Left kidney (tissue), 2 donors: ENCODE measurements around the gene PALLD. TPM values are rescaled to one million over a fixed set of nuclear protein-coding genes. Genes with fewer than 3 reads are reported as not detected.

Source experiments
- DNase-seq: peaks from one replicate; pipeline ENCODE4 v3.0.0-alpha.2; 2013
- polyA plus RNA-seq: library from polyadenylated mRNA; unstranded; fragments of 120-200 nt; gene quantifications from one replicate; pipeline ENCODE4 v1.2.1, GENCODE V29; 2013; ENCODE audit not compliant: insufficient read length

Gene PALLD
- polyA plus RNA-seq, 1 donor, result 203 TPM

GRCh38 chr4:168587411-168588125 lies 90.7 kb downstream of the PALLD start:
- DNase-seq, result no peak

- no peak for DNase-seq
These were observed 92.2 kb downstream of the PALLD start for GRCh38 chr4:168588916-168589531.

- no peak for DNase-seq
These were observed 95.8 kb downstream of the PALLD start for GRCh38 chr4:168592676-168593075.

- DNase-seq, result no peak
These were observed 96.5 kb downstream of the PALLD start for GRCh38 chr4:168593399-168593798.

- no peak for DNase-seq
These were observed 97.3 kb downstream of the PALLD start for GRCh38 chr4:168594121-168594520.

GRCh38 chr4:168598191-168598590 lies 101.3 kb downstream of the PALLD start:
- DNase-seq, result no peak

- DNase-seq, result no peak
These were observed 104.1 kb downstream of the PALLD start for GRCh38 chr4:168600796-168601583.

- no peak for DNase-seq
These were observed 105.0 kb downstream of the PALLD start for GRCh38 chr4:168601899-168602298.

GRCh38 chr4:168604496-168605373 lies 107.9 kb downstream of the PALLD start:
- DNase-seq, result no peak

- no peak for DNase-seq
These were observed 108.6 kb downstream of the PALLD start for GRCh38 chr4:168605411-168605810.

GRCh38 chr4:168607215-168607614 lies 110.4 kb downstream of the PALLD start:
- no peak for DNase-seq

- no peak for DNase-seq
These were observed 111.9 kb downstream of the PALLD start for GRCh38 chr4:168608771-168609170.

GRCh38 chr4:168609369-168609768 lies 112.5 kb downstream of the PALLD start:
- no peak for DNase-seq

- DNase-seq, result no peak
These were observed 114.2 kb downstream of the PALLD start for GRCh38 chr4:168610911-168611530.

GRCh38 chr4:168612450-168613135 lies 115.7 kb downstream of the PALLD start:
- no peak for DNase-seq

GRCh38 chr4:168613869-168614268 lies 117.0 kb downstream of the PALLD start:
- DNase-seq, result no peak

- DNase-seq, result no peak
These were observed 117.6 kb downstream of the PALLD start for GRCh38 chr4:168614281-168615057.

GRCh38 chr4:168615294-168616065 lies 118.6 kb downstream of the PALLD start:
- DNase-seq, result no peak

- no peak for DNase-seq
These were observed 121.9 kb downstream of the PALLD start for GRCh38 chr4:168618577-168619265.
